DMS 273 (cell line): Measurements from ENCODE around the gene SLC25A1.

Experiments
- DNase-seq: peaks from one replicate; lab custom pipeline; 2025; ENCODE audit not compliant: unreplicated experiment; lab: John Stamatoyannopoulos, UW

The SLC25A1 gene

DNA sequence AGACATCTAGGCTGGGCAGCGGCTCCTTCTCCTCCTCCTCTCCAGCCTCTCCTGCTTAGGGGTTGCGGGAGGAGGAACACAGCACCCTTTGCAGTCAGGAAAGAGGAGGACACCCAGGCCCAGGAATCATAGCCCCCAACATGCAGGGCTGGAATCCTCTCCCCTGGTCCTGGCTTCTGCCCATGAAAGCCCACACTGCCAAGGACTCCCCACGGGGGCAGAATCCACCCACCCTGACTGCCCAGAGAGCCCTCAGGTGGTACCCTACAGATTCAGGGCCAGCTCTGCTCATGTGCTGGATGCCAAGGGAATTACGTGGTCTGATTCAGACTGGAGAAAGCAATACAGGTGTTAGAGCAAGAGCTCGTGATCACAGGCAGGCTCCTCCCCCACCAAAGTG lies 38.6 kb downstream of the SLC25A1 start:
- DNase-seq = no peak

GRCh38 chr22:19139001-19139356 lies 39.6 kb downstream of the SLC25A1 start:
- DNase-seq = no peak

DNA sequence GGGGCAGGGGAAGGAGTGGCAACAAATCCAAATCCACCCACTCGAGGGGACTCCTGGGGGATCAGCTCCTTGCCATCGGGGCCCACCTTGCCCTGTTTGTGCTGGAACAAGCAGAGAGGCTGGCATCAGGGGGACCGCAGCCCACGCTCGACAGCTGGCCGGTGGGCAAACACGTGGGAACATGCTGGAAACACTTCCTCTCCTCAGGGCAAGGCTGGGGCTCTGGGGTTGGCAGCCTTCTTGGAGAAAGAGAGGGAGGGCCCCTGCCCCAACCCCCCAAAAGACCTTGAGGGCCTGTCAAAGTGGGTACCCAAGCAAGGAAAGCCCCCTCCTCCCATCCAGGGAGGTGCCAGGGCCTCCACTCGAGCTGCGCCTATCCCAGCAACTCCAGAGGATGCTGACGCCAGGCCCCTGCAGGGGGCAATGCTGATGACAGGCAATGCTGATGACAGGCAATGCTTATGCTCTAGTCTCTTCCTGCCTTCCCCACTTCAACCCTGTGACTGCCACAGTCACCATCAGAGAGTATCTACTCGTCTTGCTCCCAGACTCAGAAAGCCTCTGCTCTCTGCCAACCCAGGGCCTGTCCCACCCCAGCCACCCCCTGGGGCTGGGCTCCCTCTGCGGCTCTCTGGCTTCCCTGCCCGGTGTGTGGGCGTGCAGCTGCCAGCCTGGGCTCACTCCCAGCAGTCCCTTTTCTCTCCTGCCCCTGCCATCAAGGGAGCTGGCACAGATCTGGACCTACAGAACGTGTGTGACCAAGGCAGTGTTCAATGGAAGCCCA lies 40.1 kb downstream of the SLC25A1 start:
- no peak for DNase-seq

GRCh38 chr22:19137384-19138216 lies 40.9 kb downstream of the SLC25A1 start:
- DNase-seq = no peak

GRCh38 chr22:19136915-19137314 lies 41.6 kb downstream of the SLC25A1 start:
- no peak for DNase-seq

GRCh38 chr22:19134874-19135273 lies 43.7 kb downstream of the SLC25A1 start:
- no peak for DNase-seq

GRCh38 chr22:19134176-19134831 lies 44.2 kb downstream of the SLC25A1 start:
- DNase-seq = no peak

- no peak for DNase-seq
Measured at GRCh38 chr22:19133561-19133960, 45.0 kb downstream of the SLC25A1 start.

DNA sequence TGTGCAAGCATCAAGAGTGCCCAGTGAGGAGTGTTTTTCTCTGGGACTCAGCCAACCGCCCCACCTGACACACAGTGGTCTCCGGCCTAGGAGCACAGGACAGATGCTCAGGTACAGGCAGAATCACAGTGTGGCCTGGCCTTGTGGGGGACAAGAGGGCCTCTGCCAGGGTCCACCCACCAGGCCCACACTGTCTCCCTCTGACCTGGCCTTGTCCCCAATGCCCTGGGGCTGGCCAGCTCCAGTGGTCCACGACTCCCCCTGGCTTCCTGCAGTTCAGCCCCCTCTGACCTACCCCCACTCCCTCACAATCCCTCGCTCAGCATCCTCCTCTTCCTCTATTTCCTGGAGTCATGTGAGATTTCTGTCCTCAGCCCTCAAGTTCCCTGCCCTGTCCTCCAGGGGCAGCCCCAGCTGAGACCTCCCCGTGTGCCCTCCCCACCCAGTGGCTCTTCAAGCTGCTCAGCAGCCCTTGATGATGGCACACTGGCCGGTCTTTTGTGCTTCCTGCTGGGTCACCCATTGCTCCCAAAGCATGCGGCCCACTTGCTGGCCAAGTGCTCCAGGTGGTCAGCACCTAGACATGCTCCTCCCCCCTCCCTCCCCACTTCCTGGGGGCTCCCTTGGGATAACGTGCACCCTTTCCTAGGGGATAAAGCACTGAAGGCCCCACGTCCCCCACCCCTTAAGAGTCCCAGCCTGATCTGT lies 45.7 kb downstream of the SLC25A1 start:
- no peak for DNase-seq

DNA sequence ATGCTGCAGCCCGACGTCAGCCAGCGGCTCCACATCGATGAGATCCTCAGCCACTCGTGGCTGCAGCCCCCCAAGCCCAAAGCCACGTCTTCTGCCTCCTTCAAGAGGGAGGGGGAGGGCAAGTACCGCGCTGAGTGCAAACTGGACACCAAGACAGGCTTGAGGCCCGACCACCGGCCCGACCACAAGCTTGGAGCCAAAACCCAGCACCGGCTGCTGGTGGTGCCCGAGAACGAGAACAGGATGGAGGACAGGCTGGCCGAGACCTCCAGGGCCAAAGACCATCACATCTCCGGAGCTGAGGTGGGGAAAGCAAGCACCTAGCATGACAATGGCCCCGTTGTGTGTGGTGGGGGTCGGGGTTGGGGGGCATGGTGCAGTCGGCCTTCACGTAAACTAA lies 46.4 kb downstream of the SLC25A1 start:
- DNase-seq = no peak

GRCh38 chr22:19131685-19132015 lies 46.9 kb downstream of the SLC25A1 start:
- no peak for DNase-seq

- no peak for DNase-seq
Measured at GRCh38 chr22:19130959-19131684, 47.4 kb downstream of the SLC25A1 start, which contains the start of gene TSSK2. Gene TSSK2 (plus strand): TSS chr22:19131308. CDS start chr22:19131400, 92 bp downstream.

- no peak for DNase-seq
Measured at GRCh38 chr22:19129871-19130270, 48.7 kb downstream of the SLC25A1 start.

DNA sequence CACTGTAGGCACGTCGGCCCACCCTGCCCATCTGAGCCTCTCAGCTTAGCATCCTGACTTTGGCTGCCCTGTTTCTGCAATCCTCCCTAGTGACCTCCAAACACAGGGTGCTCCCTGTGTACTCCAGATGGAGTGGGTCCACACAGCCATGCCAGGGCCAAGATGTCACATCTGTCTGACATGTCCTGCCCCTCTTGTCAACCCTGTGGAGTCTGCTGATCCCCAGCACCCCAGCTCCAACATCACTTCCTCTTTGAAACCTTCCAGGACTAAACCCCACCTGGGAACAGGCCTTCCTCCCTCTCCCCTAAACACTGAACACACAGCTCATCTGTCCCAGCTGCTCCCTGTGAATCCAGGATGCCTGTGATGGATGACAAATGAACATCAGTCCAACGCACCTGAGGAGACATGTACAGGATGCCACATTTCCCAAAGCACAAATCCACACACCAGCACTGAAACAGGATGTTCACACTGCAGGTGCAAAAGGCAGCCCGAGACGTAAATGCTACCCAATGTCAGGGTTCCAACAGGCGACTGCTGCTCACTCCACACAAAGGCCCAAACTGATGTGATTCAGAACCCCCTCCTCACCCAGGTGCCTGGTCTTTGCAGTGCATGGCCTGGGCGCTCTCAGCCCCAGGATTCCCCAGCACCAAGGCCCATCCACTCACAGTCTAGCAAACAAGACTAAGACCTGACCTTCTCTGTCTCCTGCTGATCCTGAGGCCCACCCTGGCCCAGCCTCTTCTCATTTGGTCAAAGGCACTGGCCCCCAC lies 49.4 kb downstream of the SLC25A1 start:
- no peak for DNase-seq

GRCh38 chr22:19128009-19128401 lies 50.5 kb downstream of the SLC25A1 start:
- no peak for DNase-seq

DNA sequence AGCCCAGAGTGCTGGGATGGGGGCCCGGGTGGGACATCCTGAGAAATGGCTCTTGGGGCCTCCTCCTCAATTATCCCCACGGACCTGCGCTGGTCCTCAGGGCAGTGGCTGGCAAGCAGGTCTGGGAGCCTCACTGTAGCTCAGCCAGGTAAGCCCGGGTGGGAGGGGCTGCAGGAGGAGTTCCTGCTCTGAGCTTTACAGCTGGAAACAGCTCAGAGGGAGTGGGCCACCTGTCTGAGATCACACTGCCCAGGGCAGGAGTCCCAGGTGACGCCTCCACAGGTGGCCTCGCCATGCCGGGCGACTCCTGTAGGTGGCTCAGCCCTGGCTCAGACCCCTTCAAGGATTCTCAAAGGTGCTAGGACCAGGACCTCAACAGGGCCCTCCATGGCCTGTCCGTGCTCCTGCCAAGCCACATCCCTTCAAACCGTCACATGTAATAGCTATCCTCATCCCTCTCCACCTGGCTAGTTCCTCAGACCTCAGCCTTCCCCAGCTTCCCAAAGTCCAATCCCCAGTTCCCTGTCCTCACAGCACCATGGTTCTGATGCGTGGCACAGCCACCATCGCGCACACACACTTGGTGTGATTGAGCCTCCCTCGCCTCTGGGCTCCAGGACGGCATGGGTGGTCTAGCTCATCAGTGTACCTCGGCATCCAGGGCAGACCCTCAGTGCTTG lies 51.1 kb downstream of the SLC25A1 start:
- no peak for DNase-seq

GRCh38 chr22:19126309-19127273 lies 51.9 kb downstream of the SLC25A1 start:
- DNase-seq = no peak
